HUDEP-2 (cell line): ENCODE data around the gene NTSR1.

ENCODE experiments used
- DNase-seq, 76 experiments: peaks; one replicate each; lab custom pipeline; 2025; ENCODE audit not compliant: unreplicated experiment in 76 of 76; lab: John Stamatoyannopoulos, UW

NTSR1 gene

DNA sequence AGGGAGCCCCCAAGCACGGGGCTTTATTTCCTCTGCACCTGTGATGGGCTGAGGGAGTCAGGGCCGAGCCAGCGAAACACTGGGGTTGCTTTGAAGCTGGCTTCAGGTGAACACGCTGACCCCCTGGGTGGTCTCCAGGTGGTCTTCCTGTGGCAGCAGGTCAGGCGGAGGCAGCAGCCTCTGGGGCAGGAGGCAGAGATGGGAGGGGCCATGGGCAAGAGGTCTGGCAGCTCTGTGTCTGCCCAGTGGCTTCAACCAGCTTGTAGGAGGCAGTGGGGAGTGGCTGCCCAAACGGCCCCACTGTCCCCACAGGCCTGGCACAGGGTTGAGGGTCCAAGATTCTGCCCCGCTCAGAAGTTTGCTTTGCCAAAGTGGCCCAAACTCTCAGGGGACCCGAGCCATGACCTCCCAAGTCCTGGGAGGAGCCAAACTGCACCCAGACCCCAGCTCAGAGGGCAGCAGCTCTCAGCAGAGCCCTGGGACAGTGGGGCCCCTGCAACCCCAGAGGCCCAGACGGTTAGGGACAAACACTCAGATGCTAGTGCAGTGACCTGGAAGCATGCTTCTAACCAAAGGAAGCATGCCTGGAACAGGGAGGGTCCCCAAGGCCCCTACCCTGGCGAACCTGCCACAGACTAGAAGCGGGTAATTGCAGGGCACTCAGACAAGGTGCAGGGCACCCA is 15.3 kb downstream of the NTSR1 start:
- no peak for DNase-seq

DNA sequence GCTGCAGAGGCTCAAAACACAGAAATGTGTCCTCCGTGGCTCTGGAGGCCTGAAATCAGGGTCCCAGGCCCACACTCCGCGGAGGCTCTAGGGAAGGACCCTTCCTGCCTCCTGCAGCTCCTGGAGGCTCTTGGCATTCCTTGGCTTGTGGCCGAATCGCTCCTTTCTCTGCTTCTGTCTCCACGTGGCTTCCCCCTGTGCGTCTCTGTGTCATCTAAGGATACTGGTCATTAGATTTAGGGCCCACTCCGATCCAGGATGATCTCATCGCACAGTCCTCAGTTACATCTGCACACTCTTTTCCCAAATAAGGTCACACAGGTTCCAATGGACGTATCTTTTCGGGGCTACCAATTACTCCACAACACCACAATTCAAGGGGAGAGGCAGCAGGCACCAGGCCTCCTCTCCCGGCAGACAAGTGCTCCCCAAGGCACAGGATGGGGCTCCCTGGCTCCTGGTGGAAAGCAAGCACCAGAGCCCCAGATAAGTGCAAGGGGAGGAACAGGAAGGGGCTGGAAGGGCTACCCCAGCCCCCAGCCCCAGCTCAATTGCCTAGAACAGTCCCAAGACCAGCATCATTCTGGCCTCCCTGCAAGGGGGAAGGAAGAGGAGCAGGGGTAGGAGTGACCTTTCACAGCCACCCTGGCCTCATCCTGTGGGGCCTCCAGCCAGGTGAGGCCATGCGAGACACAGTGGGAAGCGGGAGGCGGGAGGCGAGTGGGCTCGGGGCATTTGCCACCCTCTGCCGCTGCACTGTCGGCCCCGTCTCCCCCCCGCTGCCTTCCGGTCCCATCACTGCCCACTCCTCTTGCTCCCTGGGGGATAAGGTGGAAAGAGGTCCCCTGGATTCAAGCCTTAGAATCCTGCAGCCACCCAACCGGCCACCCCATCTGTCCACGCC is 16.3 kb downstream of the NTSR1 start:
- no peak for DNase-seq

DNA sequence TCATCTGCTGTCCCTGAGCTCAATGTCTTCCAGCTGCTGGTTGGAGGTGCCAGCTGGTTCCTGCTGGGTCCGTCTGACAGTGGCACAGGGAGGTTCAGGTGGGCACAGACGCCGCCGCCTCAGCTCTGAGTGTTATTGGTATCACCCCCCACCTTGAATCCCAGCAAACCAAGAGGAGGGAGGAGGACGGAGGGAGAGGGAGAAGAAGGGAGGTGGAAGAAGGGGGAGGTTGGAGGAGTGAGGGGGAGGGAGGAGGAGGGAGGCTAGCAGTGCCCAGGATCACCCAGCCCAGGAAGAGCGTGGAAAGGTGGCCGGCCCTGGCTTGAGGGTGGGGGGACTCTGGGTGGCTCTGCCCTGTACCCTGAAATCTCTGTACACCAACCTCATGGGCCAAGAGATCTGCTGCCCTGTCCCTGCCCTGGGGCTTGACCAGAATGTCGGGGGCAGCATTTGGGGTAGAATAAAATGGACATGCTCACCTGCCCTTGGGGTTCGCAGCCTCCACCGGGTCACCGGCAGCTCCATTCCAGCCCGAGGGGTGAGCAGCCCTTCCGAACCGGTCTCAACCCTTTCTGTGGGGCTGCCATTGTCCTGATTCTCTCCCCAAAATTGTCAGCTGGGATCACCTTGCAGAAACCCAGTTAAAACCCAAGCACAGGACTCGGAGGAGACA is 17.1 kb downstream of the NTSR1 start:
- DNase-seq: no peak

DNA sequence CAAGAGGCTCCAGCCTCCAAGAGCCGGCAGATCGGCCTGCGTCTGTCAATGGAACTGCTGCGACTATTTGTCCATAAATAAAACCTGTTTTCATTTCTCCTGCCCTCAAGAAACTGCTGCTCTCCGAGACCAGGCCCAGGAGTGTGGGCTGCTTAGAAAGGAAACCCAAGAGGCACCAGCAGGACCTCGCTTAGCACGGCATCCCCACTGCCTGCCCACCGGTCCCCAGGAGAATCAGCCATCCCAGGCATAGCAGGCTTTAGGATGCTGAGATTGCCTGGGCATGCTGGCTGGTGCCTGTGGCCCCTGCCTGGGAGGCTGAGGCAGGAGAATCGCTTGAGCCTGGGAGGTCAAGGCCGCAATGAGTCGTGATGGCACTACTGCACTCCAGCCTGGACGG is 17.6 kb downstream of the NTSR1 start:
- no peak for DNase-seq

DNA sequence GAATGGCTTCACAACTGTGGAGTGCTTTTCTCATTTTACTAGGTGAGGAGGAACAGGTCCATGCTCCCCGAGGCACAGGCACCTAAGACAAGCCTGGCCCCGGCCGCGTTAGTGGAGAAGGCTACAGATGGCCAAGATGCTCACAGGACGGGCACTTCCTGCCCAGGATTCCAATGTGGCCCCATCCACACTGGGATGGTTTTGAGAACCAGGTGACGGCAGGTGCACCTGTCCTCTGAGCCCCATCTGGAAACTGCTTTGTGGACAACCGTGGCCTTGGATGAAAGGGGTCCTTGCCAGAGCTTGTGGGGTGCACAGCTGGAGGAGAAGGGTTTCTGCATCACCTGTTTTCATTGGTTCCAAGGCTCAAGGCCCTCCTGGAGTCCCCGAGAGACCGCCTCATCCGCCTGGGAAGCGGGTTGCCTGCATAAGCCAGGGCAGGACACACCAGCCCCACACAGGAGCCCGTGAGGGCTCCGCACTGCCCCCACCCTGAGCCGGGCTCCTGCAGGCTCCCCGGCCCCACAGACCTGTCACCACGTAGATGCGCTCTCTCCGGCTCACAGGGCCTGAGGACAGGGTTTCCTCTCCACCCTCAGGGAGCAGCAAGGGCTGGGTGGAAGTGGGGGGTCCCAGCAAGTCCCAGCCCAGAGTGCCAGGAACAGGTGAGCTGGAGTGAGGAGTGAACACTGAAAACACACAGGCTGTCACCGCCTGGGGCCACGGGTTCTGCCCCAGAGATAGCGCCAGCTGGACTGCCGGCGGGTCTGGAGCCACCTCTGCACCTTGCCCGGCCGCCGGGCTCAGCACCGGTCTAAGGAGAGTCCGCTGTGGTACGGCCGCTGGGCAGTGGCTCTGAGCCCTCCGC is 18.3 kb downstream of the NTSR1 start:
- no peak for DNase-seq

DNA sequence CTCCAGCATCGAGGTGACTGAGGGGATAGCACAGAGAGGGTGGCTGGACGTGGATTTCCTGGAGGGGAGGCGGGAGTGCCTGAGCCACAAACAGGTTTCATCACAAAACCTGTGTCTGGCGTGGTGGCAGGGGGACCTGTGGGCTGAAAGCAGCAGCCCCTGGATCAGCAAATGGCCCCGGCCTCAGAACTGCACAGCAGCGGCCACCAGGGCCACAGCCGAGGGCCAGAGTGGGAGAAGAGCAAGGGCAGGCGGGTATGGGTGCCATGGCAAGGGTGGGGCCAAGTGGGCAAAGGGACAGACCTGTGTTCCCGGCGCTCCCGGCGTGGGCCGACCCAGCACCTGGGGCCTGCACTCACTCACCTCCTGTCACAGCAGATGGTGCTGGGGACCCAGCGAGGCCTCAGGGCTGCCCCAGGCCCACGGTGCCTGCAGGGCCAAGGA is 19.0 kb downstream of the NTSR1 start:
- DNase-seq: no peak

DNA sequence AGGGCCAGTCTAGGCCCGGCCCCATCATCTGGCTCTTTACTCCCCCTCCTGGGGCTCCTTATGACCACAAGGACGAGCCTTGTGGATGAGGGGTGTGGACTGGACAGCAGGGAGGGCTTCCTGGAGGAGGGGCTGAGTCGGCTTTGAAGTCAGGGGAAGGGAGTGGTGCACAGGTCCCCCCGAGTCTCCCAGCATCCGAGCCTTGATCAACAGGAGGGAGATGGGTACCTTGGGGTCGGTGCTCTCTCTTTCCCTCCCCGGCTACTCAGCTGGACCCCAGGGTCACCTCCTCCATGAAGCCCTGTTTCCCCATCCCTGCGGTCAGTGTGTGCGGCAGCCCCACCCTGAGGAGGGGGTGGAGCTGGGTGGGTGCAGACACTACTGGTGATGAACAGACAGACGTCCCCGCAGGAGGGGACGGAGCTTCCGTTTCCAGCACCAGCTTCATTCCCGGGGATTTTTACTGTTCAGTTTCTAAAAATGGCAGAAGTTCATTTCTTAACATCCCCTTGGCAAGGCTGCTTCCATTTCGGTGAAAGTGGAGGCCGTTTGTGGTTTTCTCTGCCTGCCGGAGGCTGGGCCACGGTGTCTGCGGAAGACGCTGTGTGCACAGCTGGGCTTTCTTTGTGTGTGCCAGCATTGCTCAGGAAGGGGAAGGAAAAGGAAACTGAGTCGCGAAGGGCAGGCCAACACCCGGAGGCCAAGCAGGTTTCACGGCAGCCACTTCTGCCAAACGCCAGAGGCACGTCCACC is 19.6 kb downstream of the NTSR1 start:
- DNase-seq: no peak

DNA sequence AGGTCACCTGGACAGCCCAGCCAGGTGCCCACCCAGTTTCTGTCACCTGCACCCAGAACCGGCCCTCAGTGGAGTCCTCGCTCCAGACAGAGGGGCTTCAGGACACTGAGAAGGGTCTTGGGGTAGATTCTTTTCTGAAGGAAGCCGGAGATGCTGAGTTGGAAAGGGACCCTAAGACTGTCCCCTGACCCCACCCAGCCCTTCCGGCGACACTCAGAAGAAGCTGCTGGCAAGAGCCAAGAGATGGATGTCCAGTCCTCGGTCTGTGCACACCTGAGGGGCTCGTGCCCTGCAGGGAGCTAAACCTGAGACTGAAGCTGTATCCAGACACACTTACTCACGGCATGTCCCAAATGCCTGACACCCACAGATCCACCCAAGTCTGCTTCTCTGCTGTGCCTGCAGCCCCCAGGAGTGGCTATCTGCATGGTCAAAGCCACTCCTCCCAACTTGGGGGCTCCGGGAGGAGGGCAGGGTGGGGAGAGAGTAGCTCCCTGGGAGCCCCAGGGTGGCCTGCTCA is 20.2 kb downstream of the NTSR1 start:
- DNase-seq: no peak

DNA sequence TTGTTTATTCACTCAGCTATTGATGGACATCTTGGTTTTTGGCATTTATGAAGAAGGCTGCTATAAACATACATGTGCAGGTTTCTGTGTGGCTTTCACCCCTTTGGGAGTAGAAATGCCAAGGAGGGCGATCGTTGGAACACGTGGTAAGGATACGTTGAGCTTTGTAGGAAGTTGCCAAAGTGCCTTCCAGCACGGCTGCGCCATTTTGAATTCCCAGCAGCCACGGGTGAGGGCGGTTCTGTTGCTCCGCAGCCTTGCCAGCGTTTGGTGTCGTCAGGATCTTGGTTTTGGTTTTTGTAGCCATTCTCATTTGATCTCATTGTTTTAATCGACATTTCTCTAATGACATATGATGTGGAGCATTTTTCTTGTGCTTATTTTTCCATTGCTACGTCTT is 21.8 kb downstream of the NTSR1 start:
- DNase-seq: no peak

DNA sequence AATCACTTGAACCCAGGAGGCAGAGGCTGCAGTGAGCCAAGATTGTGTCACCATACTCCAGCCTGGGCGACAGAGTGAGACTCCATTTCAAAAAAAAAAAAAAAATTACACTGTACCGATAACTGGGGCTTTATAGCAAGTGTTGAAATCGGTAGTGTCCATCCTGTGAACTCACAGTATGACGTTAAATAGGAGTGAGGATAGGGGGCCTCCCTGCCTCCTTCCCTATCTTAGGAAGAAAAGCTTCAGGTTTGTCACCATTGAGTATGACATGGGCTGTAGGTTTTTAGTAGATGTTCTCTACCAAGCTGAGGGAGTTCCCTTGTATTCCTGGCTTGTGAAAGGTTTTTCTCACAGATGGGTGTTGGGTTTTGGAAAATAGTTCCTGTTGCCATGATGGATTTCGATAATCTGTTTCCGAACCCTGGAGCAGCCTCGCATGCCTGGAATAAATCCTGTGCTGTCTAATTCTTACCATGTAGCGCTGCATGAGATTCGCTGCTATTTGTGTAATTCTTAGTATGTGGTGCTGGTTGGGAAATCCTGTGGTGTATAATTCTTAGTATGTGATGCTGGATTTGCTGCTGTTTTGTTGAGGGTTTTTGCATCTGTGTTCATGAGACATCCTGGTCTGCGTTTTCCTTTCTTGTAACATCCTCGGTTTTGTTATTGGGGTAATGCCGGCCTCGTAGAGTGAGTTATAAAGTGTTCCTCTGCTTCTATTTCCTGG is 23.6 kb downstream of the NTSR1 start:
- no peak for DNase-seq

DNA sequence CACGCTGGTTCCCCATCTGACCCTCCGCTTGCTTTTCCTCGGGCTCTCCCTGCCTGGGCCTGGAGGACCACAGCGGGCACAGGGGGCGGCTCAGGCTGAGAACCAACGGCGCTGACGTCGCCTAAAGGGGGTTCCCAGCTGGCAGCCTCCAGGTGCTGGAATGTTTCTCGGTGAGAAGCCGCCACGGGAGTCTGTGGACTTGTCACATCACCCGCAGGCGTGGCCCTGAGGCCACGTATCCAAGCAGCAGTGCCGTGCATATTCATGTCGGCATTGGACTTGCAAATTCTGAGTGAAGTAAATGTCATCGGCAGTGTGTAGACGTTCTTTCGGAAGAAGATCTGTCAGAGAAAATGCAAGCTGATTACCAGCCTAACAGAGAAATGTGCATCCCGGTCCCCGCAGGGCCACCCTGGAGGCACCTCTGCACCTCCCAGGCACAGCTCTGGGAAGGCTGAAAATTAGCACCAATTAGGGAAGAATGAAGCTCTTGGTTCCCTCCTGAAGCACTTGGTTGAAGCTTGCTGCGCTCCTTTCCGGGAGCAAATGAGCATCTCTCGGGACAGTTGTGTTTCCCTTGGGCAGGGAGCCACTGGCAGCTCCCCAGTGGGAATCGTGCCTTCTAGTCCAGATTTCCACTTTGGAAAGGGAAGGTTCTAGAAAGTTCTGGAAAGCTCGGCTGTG is 24.3 kb downstream of the NTSR1 start:
- DNase-seq: no peak

DNA sequence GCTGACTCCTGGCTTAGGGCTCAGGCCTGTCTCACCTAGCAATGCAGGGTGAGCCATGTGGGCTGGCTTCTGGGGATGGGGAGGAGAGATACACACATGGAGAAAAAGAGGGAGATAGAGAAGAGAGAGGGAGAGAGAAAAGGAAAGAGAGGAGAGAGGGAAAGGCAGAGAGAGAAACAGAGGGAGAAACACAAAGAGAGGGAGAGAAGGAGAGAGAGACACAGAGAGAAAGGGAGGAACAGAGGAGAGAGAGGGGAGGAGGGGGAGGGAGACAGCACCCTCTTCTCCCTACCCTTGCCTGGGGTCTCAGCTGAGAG is 24.8 kb downstream of the NTSR1 start:
- no peak for DNase-seq

DNA sequence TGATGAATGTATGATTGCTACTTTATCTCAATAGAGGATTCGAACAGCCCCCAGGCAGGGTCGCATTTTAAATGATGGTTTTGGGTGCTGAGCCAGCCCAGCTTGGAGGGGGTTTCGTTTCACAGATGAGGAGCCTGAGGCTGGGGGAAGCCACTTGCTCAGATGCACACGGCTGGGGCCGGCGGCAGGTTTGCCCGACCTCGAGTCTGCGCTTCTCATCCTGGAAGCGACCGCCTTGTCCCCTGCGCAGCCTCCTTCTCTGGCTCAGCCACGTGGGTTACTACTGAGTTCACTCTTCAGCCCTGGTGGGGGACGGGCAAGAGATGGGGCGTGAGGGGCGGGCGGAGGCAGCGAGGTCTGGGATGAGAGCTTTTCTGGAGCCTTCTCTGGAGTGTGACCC is 25.3 kb downstream of the NTSR1 start:
- DNase-seq: no peak

DNA sequence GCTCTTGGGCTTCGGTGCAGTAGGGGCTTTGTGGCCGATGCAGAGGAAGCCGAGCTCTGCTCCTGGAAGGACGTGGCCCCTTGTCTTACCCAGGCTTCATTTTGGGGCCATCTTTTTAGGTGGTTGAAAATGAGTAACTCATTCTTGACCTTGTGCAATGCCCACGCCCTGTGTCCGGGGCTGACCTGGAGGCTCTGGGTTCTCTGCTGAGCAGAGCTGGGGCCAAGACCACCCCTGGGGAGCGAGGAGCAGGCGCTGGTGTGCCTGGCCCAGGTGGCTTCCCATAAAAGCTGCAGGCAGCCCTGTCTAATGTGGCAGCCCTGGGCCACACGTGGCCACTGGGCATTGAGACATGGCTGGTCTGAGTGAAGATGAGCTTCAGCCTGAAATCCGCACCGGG is 25.7 kb downstream of the NTSR1 start:
- no peak for DNase-seq

DNA sequence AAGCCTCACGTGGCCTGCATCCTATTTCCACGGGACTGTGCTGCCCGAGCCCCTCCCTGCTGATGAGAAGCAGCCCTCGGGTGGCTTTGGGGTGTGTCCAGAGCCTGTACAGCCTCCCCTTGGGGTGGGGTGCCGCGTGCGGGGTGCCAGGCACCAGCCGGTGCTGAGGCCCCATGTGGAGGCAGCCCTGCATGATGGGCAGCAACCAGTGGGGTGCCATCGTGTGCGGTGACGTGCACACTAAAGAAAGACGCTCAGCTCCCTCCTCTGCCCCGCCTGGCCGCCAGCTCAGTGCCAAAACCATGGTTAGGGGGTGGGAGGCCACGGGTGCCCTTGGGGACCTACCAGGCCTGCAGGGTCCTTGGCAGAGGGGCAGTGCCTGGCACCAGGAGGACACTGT is 26.2 kb downstream of the NTSR1 start:
- DNase-seq: no peak

DNA sequence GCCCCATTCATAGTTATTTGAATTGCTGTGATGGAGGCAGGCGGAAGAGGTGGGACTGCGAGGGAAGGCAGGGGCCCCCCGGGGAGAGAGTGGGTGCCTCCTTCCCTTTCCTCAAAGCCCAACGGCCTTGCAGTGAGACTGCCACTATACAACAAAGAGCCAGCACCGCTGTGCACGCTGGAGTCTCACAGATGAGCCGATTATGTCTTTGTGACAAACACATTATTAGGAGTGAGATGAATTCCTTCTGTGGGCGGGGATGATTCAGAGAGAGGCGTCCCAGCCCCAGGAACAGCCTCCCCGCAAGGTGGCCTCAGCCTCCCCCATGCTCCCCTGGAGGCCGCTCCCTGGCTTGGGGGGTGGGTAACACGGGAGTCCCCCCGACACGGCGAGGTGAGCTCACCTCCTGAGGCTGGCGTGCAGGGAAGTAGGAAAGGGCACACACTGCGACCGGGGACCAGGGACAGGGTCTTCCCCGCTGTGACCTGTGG is 26.7 kb downstream of the NTSR1 start:
- no peak for DNase-seq

DNA sequence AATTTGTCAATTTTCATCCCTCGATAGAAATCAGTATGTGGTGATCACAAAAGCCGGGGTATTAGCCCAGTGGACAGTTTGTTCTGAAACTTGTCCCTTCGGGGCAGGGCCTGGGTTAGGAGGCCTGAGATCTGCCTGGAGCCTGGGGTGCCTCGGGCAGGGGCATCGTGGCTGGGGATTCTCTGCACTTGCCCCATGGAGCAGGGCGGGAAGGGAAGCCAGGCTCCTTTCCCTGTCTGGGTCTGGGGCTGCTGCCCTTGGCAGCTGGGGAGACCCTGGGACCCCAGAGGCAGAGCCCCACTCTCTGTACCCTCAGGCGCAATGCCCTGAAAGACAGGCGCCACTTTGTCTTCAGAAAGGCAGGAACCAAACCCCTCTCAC is 27.4 kb downstream of the NTSR1 start:
- no peak for DNase-seq

DNA sequence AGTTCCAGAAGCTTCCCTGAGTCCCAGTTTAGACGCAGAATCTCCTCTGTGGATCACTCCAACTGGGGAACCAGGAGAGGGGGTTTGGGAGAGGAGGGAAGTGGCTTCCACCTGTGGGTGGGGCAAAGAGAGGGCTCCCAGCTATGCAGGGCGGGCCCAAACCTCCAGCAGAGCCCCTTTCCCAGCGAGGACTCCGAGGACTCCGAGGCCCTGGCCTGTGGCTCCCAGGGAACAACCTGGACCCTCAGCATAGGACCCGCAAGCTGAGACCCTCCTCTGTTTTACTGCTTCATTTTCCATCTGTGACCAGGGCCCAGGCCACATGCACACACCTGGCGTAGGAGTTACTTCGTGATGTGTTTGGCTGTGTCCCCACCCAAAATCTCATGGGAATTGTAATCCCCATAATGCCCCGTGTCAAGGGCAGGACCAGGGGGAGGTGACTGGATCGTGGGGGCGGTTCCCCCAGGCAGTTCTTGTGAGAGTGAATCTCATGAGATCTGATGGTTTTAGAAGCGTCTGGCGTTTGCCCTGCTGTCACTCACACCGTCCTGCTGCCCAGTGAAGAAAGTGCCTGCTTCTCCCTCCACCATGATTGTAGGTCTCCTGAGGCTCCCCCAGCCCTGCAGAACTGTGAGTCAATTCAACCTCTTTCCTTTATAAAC is 27.9 kb downstream of the NTSR1 start:
- DNase-seq: no peak
